Measurements from ENCODE around the gene CCDC86.

DNA sequence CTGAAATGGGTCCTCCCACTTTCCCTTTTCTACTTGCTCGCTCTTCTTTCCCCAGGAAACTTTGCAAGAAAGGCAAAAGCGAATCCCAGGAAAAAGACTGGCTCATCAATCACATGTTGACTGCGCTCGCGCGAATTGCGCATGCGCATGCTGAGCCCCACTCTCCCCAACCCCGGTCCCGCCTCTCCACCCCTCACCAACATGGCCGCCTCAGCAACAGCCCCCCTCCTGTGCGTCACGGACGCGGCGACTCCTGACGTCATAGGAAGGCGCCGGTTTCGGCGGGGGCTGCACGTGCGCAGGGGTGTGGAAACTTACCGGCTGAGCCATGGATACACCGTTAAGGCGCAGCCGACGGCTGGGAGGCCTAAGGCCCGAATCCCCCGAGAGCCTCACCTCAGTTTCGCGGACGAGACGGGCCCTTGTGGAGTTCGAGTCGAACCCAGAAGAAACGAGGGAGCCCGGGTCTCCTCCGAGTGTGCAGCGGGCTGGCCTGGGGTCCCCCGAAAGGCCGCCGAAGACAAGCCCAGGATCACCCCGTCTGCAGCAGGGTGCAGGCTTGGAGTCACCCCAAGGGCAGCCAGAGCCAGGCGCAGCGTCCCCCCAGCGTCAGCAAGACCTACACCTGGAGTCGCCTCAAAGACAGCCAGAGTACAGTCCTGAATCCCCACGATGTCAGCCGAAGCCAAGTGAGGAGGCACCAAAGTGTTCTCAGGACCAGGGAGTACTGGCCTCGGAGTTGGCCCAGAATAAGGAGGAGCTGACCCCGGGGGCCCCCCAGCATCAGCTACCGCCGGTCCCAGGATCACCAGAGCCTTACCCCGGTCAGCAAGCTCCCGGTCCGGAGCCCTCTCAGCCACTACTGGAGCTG lies at the start of gene CCDC86:
- TF ChIP-seq CTCF (IDR thresholded peaks at IDR 0.05) (no peak), EP300 (IDR thresholded peaks at IDR 0.05) (no peak)
